ENCODE measurements around the gene DYNC1H1. TPM values are rescaled to one million over a fixed set of nuclear protein-coding genes. Genes with fewer than 3 reads are reported as not detected.

DYNC1H1 gene
- total and polyA plus RNA-seq, 2 donors (not counting 1 experiment from before 2014, with no cell fraction given), result 73.2 to 257 TPM

- H2AFZ ChIP-seq (ENCODE audit: insufficient read depth, low read depth, low read length, poor library complexity, severe bottlenecking), result no peak overlapping the region
- no peaks in the 10 kb centered on the region for H4K20me1 ChIP-seq (ENCODE audit: control insufficient read depth, insufficient read depth, low read length, poor library complexity, severe bottlenecking)
- Mint-ChIP-seq H3K9me3 (ENCODE audit: insufficient read depth) (no peaks in the 10 kb centered on the region), H3K27me3 (peaks cover 12% of the 10 kb centered on the region), H3K27ac (no peak overlapping the region), H3K4me3 (no peak overlapping the region), H3K4me1 (no peaks in the 10 kb centered on the region)
- H3K9ac ChIP-seq (ENCODE audit: low read length), result no peak overlapping the region
- no peaks in the 10 kb centered on the region for H3K4me1 ChIP-seq (ENCODE audit: control insufficient read depth in 2 of 2, insufficient read depth in 2 of 2, low read length in 2 of 2)
- intact Hi-C loops (cut with micrococcal nuclease), result no loop called here
- 93% methylated on average over 14 of the region's 14 CpGs for WGBS (ENCODE audit: insufficient coverage)
- DNase-seq (no peak), ATAC-seq (ENCODE audit: low read depth) (no peak)
- H3K27me3 ChIP-seq (replicated peaks in 1 of 4; ENCODE audit: control extremely low read depth in 1 of 4, control insufficient read depth in 3 of 4, insufficient read depth in 4 of 4, low read length in 3 of 4), result peaks cover 0 to 12% (median 3%) of the 10 kb centered on the region in 4 experiments
- TF ChIP-seq EZH2 (IDR thresholded peaks at IDR 0.05; ENCODE audit: borderline replicate concordance, insufficient read depth, low read depth, low read length, poor library complexity, severe bottlenecking) (no peak), CTCF (IDR thresholded peaks at IDR 0.05) (no peak)
- H3K79me2 ChIP-seq (ENCODE audit: control insufficient read depth, insufficient read depth, low read length), result no peaks in the 10 kb centered on the region
- H3K4me3 ChIP-seq (ENCODE audit: control extremely low read depth in 1 of 5, extremely low read depth in 1 of 5, insufficient read depth in 1 of 5, low read depth in 2 of 5, low read length in 4 of 5), result no peak overlapping the region
- ChIA-PET POLR2A (interaction anchor here (0.6 to 0.7 kb wide), 3 partner anchors 12 to 625 kb away, joined by 3 to 6 read pairs (median 3); no protein-coding TSS in a partner anchor), CTCF (no interaction called here)
- no peak overlapping the region for H3K27ac ChIP-seq (ENCODE audit: low read length in 2 of 2)
- H3K4me2 ChIP-seq (replicated peaks; ENCODE audit: low read depth, low read length, poor library complexity, severe bottlenecking), result no peak overlapping the region
- H3K9me3 ChIP-seq (ENCODE audit: control extremely low read depth in 1 of 3, control insufficient read depth in 2 of 3, insufficient read depth in 1 of 3, low read length in 2 of 3), result peaks cover 0 to 9% (median 0%) of the 10 kb centered on the region in 3 donors
- no peaks in the 10 kb centered on the region for H3K36me3 ChIP-seq (replicated peaks in 1 of 2; ENCODE audit: control extremely low read depth in 1 of 2, control insufficient read depth in 1 of 2, extremely low read depth in 1 of 2, insufficient read depth in 2 of 2, low read length in 1 of 2)
Observed at GRCh38 chr14:101934601-101935150, 29.7 kb upstream of the DYNC1H1 start.

GRCh38 chr14:101937926-101938767 lies 26.2 kb upstream of the DYNC1H1 start:
- no peak overlapping the region for H2AFZ ChIP-seq (ENCODE audit: insufficient read depth, low read depth, low read length, poor library complexity, severe bottlenecking)
- Mint-ChIP-seq H3K4me1 (no peaks in the 10 kb centered on the region), H3K27ac (no peak overlapping the region), H3K27me3 (peaks cover 29% of the 10 kb centered on the region), H3K9me3 (ENCODE audit: insufficient read depth) (no peaks in the 10 kb centered on the region), H3K4me3 (no peak overlapping the region)
- ChIA-PET CTCF (no interaction called here), POLR2A (no interaction called here)
- H3K36me3 ChIP-seq (replicated peaks in 1 of 2; ENCODE audit: control extremely low read depth in 1 of 2, control insufficient read depth in 1 of 2, extremely low read depth in 1 of 2, insufficient read depth in 2 of 2, low read length in 1 of 2), result no peaks in the 10 kb centered on the region
- no peaks in the 10 kb centered on the region for H4K20me1 ChIP-seq (ENCODE audit: control insufficient read depth, insufficient read depth, low read length, poor library complexity, severe bottlenecking)
- peaks cover 0 to 17% (median 3%) of the 10 kb centered on the region in 4 experiments for H3K27me3 ChIP-seq (replicated peaks in 1 of 4; ENCODE audit: control extremely low read depth in 1 of 4, control insufficient read depth in 3 of 4, insufficient read depth in 4 of 4, low read length in 3 of 4)
- peaks cover 0 to 9% (median 0%) of the 10 kb centered on the region in 3 donors for H3K9me3 ChIP-seq (ENCODE audit: control extremely low read depth in 1 of 3, control insufficient read depth in 2 of 3, insufficient read depth in 1 of 3, low read length in 2 of 3)
- H3K4me2 ChIP-seq (replicated peaks; ENCODE audit: low read depth, low read length, poor library complexity, severe bottlenecking), result no peak overlapping the region
- no peaks in the 10 kb centered on the region for H3K79me2 ChIP-seq (ENCODE audit: control insufficient read depth, insufficient read depth, low read length)
- H3K4me1 ChIP-seq (ENCODE audit: control insufficient read depth in 2 of 2, insufficient read depth in 2 of 2, low read length in 2 of 2), result no peaks in the 10 kb centered on the region
- DNase-seq (no peak), ATAC-seq (ENCODE audit: low read depth) (no peak)
- no peak overlapping the region for H3K9ac ChIP-seq (ENCODE audit: low read length)
- intact Hi-C loops (cut with micrococcal nuclease), result no loop called here
- no peak overlapping the region for H3K4me3 ChIP-seq (ENCODE audit: control extremely low read depth in 1 of 5, extremely low read depth in 1 of 5, insufficient read depth in 1 of 5, low read depth in 2 of 5, low read length in 4 of 5)
- WGBS (ENCODE audit: insufficient coverage), result 65% methylated on average over 12 of the region's 13 CpGs
- H3K27ac ChIP-seq (ENCODE audit: low read length in 2 of 2), result no peak overlapping the region
- TF ChIP-seq CTCF (IDR thresholded peaks at IDR 0.05) (no peak), EZH2 (IDR thresholded peaks at IDR 0.05; ENCODE audit: borderline replicate concordance, insufficient read depth, low read depth, low read length, poor library complexity, severe bottlenecking) (no peak)
